ENCODE results near the gene UNKL.

The UNKL gene

GRCh38 chr16:1401061-1401757 lies 13.3 kb downstream of the UNKL start:
- in situ Hi-C loops (cut with HindIII; ENCODE audit: low pct_unique_long_range_greater_than_20kb, low sequenced_read_pairs), result no loop called here
- TF ChIP-seq JUND (IDR thresholded peaks at IDR 0.05; ENCODE audit: low read depth), result no peak

GRCh38 chr16:1398826-1399581 lies 15.5 kb downstream of the UNKL start:
- TF ChIP-seq JUND (IDR thresholded peaks at IDR 0.05; ENCODE audit: low read depth), result no peak
- in situ Hi-C loops (cut with HindIII; ENCODE audit: low pct_unique_long_range_greater_than_20kb, low sequenced_read_pairs), result no loop called here
- DNase-seq (ENCODE audit: low read depth in 1 of 2, low spot score in 1 of 2), result no peak

More at GRCh38 chr16:1401061-1401757, 13.3 kb downstream of the UNKL start:
- DNase-seq (ENCODE audit: low read depth in 1 of 2, low spot score in 1 of 2), result no peak

DNA sequence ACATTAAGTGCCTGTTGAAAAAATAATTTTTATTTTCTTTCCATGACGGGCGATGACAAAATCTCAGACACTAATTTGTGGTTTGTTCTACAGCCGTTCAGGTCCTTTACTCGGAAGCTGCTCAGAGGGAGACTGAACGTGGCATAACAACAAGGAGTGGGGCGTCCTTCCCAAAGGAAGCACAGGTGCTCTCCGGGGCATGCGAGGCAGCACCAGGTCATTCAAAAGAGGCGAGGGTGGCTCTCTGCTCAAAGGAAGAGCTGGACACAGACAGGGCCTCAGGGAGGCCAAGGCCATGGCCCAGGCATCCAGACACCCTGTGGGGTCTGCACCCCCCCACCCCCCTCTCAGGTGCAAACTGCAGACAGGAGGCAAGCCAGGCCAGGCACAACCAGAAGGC lies 16.2 kb downstream of the UNKL start:
- in situ Hi-C loops (cut with HindIII; ENCODE audit: low pct_unique_long_range_greater_than_20kb, low sequenced_read_pairs), result no loop called here
- TF ChIP-seq JUND (IDR thresholded peaks at IDR 0.05; ENCODE audit: low read depth), result no peak
- no peak for DNase-seq (ENCODE audit: low read depth in 1 of 2, low spot score in 1 of 2)

DNA sequence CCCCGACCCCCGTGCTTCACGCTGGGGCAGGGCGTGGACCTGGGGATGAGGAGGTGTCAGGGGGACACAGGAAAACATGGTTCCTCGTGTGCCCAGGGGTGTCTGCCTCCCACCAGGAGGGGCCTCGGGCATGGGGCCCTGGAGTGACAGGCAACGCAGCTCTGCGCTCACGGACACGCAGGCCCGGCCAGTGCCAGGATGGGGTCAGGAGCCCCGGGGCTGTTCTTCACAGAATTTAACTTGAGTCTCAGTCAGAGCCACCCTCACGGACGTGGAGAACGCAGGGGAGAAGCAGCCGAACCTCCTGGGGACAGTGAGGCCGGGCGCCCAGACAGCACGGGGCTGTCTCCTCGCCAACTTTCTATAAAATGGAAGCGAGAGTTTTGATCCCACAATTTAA lies 16.7 kb downstream of the UNKL start:
- TF ChIP-seq JUND (IDR thresholded peaks at IDR 0.05; ENCODE audit: low read depth), result no peak
- no peak for DNase-seq (ENCODE audit: low read depth in 1 of 2, low spot score in 1 of 2)

DNA sequence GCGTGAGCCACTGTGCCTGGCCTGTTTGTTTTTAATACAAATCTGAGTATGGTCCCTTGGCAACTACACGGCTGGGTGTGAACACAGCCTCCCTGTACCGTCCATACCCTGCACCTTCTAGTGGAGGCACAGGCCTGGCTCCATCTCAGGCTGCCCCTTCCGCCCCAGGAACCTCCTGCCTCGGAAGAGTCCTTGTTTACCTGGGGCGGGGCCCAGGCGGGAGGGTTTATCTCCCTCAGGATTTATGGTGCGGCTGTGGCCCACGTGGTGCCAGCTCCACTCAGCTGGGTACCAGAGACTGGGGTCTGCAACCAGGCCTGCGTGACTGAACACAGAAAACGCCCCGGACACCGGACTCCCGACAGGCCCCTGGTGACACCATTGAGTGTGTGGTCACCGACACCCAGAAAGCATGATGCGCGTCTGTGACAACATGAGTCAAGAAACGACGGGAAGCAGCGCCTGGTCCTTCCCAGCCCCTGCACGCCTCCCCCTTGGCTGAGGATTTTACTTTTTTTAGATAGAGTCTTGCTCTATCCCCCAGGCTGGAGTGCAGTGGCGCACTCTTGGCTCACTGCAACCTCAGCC lies 19.0 kb downstream of the UNKL start:
- in situ Hi-C loops (cut with HindIII; ENCODE audit: low pct_unique_long_range_greater_than_20kb, low sequenced_read_pairs), result no loop called here
- TF ChIP-seq JUND (IDR thresholded peaks at IDR 0.05; ENCODE audit: low read depth), result no peak
- DNase-seq (ENCODE audit: low read depth in 1 of 2, low spot score in 1 of 2), result no peak

More for the DNA sequence above, 16.7 kb downstream of the UNKL start:
- in situ Hi-C loops (cut with HindIII; ENCODE audit: low pct_unique_long_range_greater_than_20kb, low sequenced_read_pairs), result no loop called here

- in situ Hi-C loops (cut with HindIII; ENCODE audit: low pct_unique_long_range_greater_than_20kb, low sequenced_read_pairs), result no loop called here
- no peak for TF ChIP-seq JUND (IDR thresholded peaks at IDR 0.05; ENCODE audit: low read depth)
- DNase-seq (ENCODE audit: low read depth in 1 of 2, low spot score in 1 of 2), result no peak
Observed at GRCh38 chr16:1394367-1394951, 20.0 kb downstream of the UNKL start.

GRCh38 chr16:1393613-1394176 lies 20.8 kb downstream of the UNKL start:
- no peak for TF ChIP-seq JUND (IDR thresholded peaks at IDR 0.05; ENCODE audit: low read depth)

GRCh38 chr16:1392826-1393225 lies 21.7 kb downstream of the UNKL start:
- in situ Hi-C loops (cut with HindIII; ENCODE audit: low pct_unique_long_range_greater_than_20kb, low sequenced_read_pairs), result no loop called here
- no peak for DNase-seq (ENCODE audit: low read depth in 1 of 2, low spot score in 1 of 2)
- no peak for TF ChIP-seq JUND (IDR thresholded peaks at IDR 0.05; ENCODE audit: low read depth)

More at GRCh38 chr16:1393613-1394176, 20.8 kb downstream of the UNKL start:
- in situ Hi-C loops (cut with HindIII; ENCODE audit: low pct_unique_long_range_greater_than_20kb, low sequenced_read_pairs), result no loop called here
- no peak for DNase-seq (ENCODE audit: low read depth in 1 of 2, low spot score in 1 of 2)

DNA sequence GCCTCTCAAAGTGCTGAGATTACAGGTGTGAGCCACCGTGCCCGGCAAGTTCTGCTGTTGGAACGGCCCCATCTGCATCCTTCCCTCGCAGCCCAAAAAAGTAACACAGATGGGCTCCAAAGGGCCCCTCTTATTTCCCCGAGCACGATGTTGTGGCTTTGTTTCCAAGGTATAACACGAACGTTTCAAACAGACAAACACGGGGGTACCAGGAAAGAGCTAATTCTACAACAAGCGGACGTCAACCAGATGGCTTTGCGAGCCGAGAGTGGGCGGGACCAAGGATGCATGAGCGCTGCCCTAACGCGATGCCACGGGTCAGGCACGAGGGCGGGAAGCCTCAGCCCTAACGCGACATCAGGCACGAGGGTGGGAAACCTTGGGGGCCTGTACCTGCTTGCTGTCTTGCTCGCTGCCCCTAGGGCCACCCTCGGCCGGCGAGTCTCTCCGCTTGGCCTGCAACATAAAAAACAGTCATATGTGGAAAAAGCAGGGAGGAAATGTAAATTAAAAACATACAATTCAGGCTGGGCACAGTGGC lies 24.2 kb downstream of the UNKL start:
- in situ Hi-C loops (cut with HindIII; ENCODE audit: low pct_unique_long_range_greater_than_20kb, low sequenced_read_pairs), result no loop called here
- no peak for TF ChIP-seq JUND (IDR thresholded peaks at IDR 0.05; ENCODE audit: low read depth)

GRCh38 chr16:1389762-1390161 lies 24.7 kb downstream of the UNKL start:
- TF ChIP-seq JUND (IDR thresholded peaks at IDR 0.05; ENCODE audit: low read depth), result no peak
- no peak for DNase-seq (ENCODE audit: low read depth in 1 of 2, low spot score in 1 of 2)
- in situ Hi-C loops (cut with HindIII; ENCODE audit: low pct_unique_long_range_greater_than_20kb, low sequenced_read_pairs), result no loop called here

More for the DNA sequence above, 24.2 kb downstream of the UNKL start:
- no peak for DNase-seq (ENCODE audit: low read depth in 1 of 2, low spot score in 1 of 2)

DNA sequence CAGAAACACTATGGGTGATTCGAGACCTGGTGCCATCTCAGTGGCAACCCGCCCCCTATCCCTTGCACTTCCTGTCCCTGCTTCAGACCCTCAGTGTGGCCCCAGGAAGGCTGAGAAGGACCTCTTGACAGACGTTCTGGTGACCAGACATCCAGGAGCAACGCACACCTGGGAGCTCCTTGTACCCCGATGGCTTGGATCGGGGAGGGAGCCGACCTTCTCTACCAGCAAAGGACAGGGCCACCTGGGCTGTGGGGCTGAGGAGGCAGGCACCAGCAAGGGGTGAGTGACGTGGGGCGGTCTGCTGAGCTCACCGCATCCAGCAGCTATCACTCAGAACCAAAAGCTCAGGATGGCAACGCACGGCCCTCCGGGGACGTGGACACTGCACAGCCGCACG lies 27.2 kb downstream of the UNKL start:
- in situ Hi-C loops (cut with HindIII; ENCODE audit: low pct_unique_long_range_greater_than_20kb, low sequenced_read_pairs), result no loop called here
- no peak for DNase-seq (ENCODE audit: low read depth in 1 of 2, low spot score in 1 of 2)
- TF ChIP-seq JUND (IDR thresholded peaks at IDR 0.05; ENCODE audit: low read depth), result no peak

DNA sequence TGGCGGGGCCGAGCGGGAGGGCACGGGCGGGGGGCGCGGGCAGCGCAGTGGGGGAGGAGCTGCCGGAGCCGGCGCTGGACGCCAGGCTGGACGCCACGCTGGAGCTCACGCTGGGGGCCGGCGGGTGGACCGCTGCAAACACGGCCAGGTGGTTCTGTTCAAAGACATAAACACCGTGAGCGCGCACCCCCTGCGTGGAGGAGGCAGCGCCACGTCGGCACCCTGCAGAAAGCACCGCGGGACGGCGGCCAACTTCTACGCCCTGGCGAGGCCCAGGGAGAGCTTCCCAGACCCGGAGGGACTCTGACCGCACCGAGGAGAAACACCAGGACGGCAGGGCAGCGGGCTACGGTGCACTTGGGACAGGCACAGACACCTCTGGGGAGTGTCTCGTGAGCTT lies 29.3 kb downstream of the UNKL start:
- no peak for TF ChIP-seq JUND (IDR thresholded peaks at IDR 0.05; ENCODE audit: low read depth)
- in situ Hi-C loops (cut with HindIII; ENCODE audit: low pct_unique_long_range_greater_than_20kb, low sequenced_read_pairs), result no loop called here

More for the DNA sequence above, 29.3 kb downstream of the UNKL start:
- DNase-seq (ENCODE audit: low read depth in 1 of 2, low spot score in 1 of 2), result no peak
